Measurements from ENCODE around the gene PCNX2. TPM values are rescaled to one million over a fixed set of nuclear protein-coding genes. Genes with fewer than 3 reads are reported as not detected.
A peak's percentile ranks its signal among the peaks of the same experiment; 100 is the strongest.

The PCNX2 gene
- total RNA-seq, 1 experiment from 2014 or later: 50.8 TPM

- H3K9me3 Mint-ChIP-seq: no peaks in the 10 kb centered on the region
- POLR2A ChIA-PET: no interaction called here
- DNase-seq (ENCODE audit: low spot score): no peak
Measured at GRCh38 chr1:233257786-233258185, 37.7 kb downstream of the PCNX2 start.

GRCh38 chr1:233256789-233257188 is 38.7 kb downstream of the PCNX2 start:
- H3K4me1 Mint-ChIP-seq: peaks cover 30% of the 10 kb centered on the region
- no peak for DNase-seq (ENCODE audit: low spot score)
- no peak overlapping the region for H3K27ac Mint-ChIP-seq
- POLR2A ChIA-PET: no interaction called here
- no peak for TF ChIP-seq SMAD4 (CRISPR knock-in tag; IDR thresholded peaks at IDR 0.05)
- TF ChIP-seq ATF2 (CRISPR knock-in tag; IDR thresholded peaks at IDR 0.05; ENCODE audit: borderline replicate concordance, low read depth): no peak
- TF ChIP-seq NR1H2 (CRISPR knock-in tag; IDR thresholded peaks at IDR 0.05): no peak
- TF ChIP-seq KAT7 (CRISPR knock-in tag; IDR thresholded peaks at IDR 0.05; ENCODE audit: borderline replicate concordance): no peak
- TF ChIP-seq ERG (CRISPR knock-in tag; IDR thresholded peaks at IDR 0.05): no peak
- TF ChIP-seq ZNF532 (CRISPR knock-in tag; IDR thresholded peaks at IDR 0.05; ENCODE audit: borderline replicate concordance): no peak
- no peak for TF ChIP-seq ZNF423 (CRISPR knock-in tag; IDR thresholded peaks at IDR 0.05)
- TF ChIP-seq STAT6 (CRISPR knock-in tag; conservative IDR thresholded peaks at IDR 0.05; ENCODE audit: low read depth): no peak
- TF ChIP-seq FOXP4 (CRISPR knock-in tag; IDR thresholded peaks at IDR 0.05): no peak
- no peak for TF ChIP-seq CREM (CRISPR knock-in tag; IDR thresholded peaks at IDR 0.05)
- no peak for TF ChIP-seq ELF4 (CRISPR knock-in tag; IDR thresholded peaks at IDR 0.05; ENCODE audit: low read depth)
- no peak for TF ChIP-seq ZNF232 (CRISPR knock-in tag; IDR thresholded peaks at IDR 0.05)
- no peak for TF ChIP-seq ZNF317 (CRISPR knock-in tag; IDR thresholded peaks at IDR 0.05; ENCODE audit: borderline replicate concordance, low read depth)
- no peak for TF ChIP-seq NR2C2 (CRISPR knock-in tag; IDR thresholded peaks at IDR 0.05)
- no peak for ATAC-seq
- no peaks in the 10 kb centered on the region for H3K9me3 Mint-ChIP-seq
- CTCF ChIA-PET: no interaction called here
- H3K27me3 Mint-ChIP-seq (ENCODE audit: low read depth): no peaks in the 10 kb centered on the region
- peaks cover 51% of the 10 kb centered on the region for H3K36me3 Mint-ChIP-seq
- H3K4me3 Mint-ChIP-seq: no peak overlapping the region

More at GRCh38 chr1:233257786-233258185, 37.7 kb downstream of the PCNX2 start:
- Mint-ChIP-seq H3K4me1 (peaks cover 25% of the 10 kb centered on the region), H3K36me3 (peaks cover 54% of the 10 kb centered on the region), H3K27ac (no peak overlapping the region), H3K4me3 (no peak overlapping the region), H3K27me3 (ENCODE audit: low read depth) (no peaks in the 10 kb centered on the region)
- no peak for ATAC-seq
- TF ChIP-seq GABPB1 (CRISPR knock-in tag; IDR thresholded peaks at IDR 0.05) (0 out of 2 replicates have a peak, but pooled peaks have one; percentile 22), USF1 (CRISPR knock-in tag; IDR thresholded peaks at IDR 0.05) (no peak)
- CTCF ChIA-PET: no interaction called here

All from WTC11 (cell line).